GM10266 (cell line): ENCODE measurements around the gene BCO1.

ENCODE experiments used
- DNase-seq: peaks from one replicate; pipeline ENCODE4 v3.0.0; 2012; ENCODE audit errors: extremely low spot score
- CTCF ChIP-seq: IDR thresholded peaks from 2 replicates; pipeline ENCODE4 v1.5.1; 2012; ENCODE audit warnings: mild to moderate bottlenecking, low read depth; ENCODE audit not compliant: control insufficient read depth, insufficient read depth; ENCODE audit errors: missing control alignments

The BCO1 gene

GRCh38 chr16:81276323-81276722 lies 37.8 kb downstream of the BCO1 start:
- no peak for TF ChIP-seq CTCF
- no peak for DNase-seq

DNA sequence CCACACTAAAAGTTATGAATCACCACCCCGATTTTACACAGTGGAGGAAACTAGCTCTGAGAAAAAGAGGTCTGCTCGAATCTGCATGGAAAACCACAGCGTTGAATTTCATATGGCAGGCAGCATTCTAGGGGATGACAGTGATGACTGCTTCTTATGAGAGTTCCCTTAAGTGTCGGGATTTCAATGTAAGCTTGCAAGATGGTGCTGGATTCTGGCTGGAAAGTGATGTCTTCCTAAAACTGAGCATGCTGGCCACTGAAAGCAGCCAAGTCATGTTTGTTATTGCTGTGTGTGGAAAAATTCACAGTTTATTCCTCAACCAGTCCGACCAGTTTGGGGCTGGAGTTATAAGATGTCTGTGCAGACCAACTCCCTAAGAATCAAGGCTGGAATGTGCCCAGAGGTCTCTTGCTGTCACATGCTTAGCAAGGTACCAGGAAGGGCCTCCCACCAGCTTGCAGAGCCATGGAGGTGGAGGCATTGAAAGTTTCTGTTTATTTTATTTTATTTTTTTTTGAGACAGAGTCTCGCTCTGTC lies 39.1 kb downstream of the BCO1 start:
- no peak for TF ChIP-seq CTCF
- no peak for DNase-seq

- TF ChIP-seq CTCF: no peak
- no peak for DNase-seq
Observed at GRCh38 chr16:81278526-81278925, 40.0 kb downstream of the BCO1 start.

GRCh38 chr16:81279392-81279791 lies 40.9 kb downstream of the BCO1 start:
- no peak for DNase-seq
- no peak for TF ChIP-seq CTCF

DNA sequence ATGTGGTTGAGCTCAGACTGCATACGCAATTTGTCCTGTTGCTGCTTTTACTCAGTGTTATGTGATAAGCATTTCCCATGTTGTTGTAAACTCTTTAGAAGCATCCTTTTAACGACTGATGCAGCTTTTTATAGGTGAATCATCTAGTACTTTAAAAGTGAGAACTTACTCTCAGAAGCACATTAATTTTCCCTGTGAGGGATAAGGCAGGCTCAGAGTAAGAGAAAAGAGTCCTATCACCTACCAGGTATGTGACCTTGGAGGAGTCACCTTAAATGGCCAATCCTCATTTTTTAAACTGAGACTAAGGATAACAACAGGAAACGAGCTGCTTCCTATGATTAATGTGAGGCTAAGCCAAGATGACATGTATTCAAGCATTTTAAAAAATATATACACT lies 41.9 kb downstream of the BCO1 start:
- TF ChIP-seq CTCF: no peak
- no peak for DNase-seq

DNA sequence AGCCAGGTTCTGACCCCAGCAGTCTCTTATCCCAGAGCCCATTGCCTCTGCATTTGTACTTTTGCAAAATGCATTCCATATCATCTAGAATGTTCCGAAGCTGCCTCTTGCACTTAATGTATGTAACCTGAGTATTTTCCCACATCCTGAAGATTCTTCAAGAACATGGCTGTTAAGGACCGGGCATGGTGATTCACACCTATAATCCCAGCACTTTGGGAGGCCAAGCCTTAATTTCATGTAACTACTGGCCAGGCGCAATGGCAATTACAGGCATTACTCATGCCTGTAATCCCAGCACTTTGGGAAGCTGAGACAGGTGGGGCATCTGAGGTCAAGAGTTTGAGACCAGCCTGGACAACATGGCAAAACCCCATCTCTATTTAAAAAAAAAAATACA lies 44.6 kb downstream of the BCO1 start:
- no peak for DNase-seq
- no peak for TF ChIP-seq CTCF

DNA sequence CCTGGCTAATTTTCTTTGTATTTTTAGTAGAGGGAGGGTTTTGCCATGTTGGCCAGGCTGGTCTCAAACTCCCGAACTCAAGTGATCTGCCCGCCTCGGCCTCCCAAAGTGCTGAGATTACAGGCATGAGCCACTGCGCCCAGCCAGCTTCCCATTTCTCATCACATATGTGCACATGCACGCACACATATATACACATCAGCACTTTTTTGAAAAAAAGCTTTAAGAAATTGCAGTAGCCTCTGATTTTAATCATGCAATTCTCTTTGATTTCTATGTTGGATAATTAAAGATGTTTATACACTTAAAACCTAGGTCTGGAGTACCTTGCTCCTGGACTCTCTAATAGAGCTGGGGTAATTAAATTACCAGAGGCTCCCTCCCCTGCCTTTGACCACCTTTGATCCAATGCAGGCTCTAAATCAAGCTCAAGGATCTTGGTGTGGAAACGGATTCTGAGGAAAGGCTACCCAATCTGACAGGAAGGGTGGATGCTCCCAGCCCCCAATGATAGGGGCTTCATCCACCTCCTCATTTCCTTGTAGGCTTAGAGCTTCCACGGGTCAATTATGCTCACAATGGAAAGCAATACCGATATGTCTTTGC lies 46.6 kb downstream of the BCO1 start:
- TF ChIP-seq CTCF: no peak
- DNase-seq: no peak
